Body of pancreas (tissue), 4 donors: ENCODE measurements around the gene AEN.

ENCODE experiments used
- CTCF ChIP-seq, 7 experiments: fragments of 450-650 bp in 4 of 7; fragments of 200-600 bp in 3 of 7; sonication (generic) in 3 of 7; IDR thresholded peaks; one replicate each; pipeline ENCODE4 v1.5.1; 2016 to 2019; ENCODE audit warnings: antibody characterized with exemption in 7 of 7
- POLR2A ChIP-seq, 3 donors: fragments of 450-650 bp; IDR thresholded peaks; one replicate each; pipeline ENCODE4 v1.6.1; 2016; ENCODE audit warnings: antibody characterized with exemption in 3 of 3, mild to moderate bottlenecking in 2 of 3

GRCh38 chr15:88623061-88623460 lies 1.9 kb downstream of the AEN start:
- TF ChIP-seq POLR2A (IDR thresholded peaks at IDR 0.05) (no peak), CTCF (IDR thresholded peaks at IDR 0.05) (no peak)
